Activated CD4-positive, alpha-beta T cell treated with anti-CD3 and anti-CD28 coated beads for 36 hours (primary cell): ENCODE data around the gene RAD52. TPM values are rescaled to one million over a fixed set of nuclear protein-coding genes. Genes with fewer than 3 reads are reported as not detected.

ENCODE experiments used
- ATAC-seq: fragments of 200-7000 bp; cut with Tn5 transposase; one replicate; pipeline ENCODE4 v1.10.0; 2021; ENCODE audit warnings: mild to moderate bottlenecking, moderate library complexity
- CTCF ChIA-PET: fragments of 350-600 bp; sonication (Branson Sonifier 250); formaldehyde crosslinking; loops from one replicate; lab custom pipeline; 2021; ENCODE audit warnings: antibody characterized with exemption; lab: Charles Lee
- POLR2A ChIA-PET: fragments of 350-600 bp; sonication (Branson Sonifier 250); formaldehyde crosslinking; loops from one replicate; lab custom pipeline; 2021; ENCODE audit warnings: antibody characterized with exemption, inconsistent platforms; lab: Charles Lee
- DNase-seq: peaks from one replicate; pipeline ENCODE4 v3.0.0-alpha.2; 2020
- H3K27ac Mint-ChIP-seq: one replicate; pipeline ENCODE4 v1.8.0; 2021; ENCODE audit warnings: mixed read lengths
- H3K27me3 Mint-ChIP-seq: one replicate; pipeline ENCODE4 v1.8.0; 2021; ENCODE audit warnings: mixed read lengths
- H3K36me3 Mint-ChIP-seq: one replicate; pipeline ENCODE4 v1.8.0; 2021; ENCODE audit warnings: low read depth, mixed read lengths
- H3K4me1 Mint-ChIP-seq: one replicate; pipeline ENCODE4 v1.8.0; 2021; ENCODE audit warnings: mixed read lengths
- H3K4me3 Mint-ChIP-seq: one replicate; pipeline ENCODE4 v1.8.0; 2021; ENCODE audit warnings: mild to moderate bottlenecking, moderate library complexity, mixed read lengths
- H3K9me3 Mint-ChIP-seq: one replicate; pipeline ENCODE4 v1.8.0; 2021; ENCODE audit warnings: low read depth, mixed read lengths
- intact Hi-C, 2 experiments: fragments of 100-400 bp; cut with DNase I in 1 of 2; cut with micrococcal nuclease in 1 of 2; formaldehyde crosslinking; loops; one replicate each; pipeline versions ENCODE4 v1.14.2 to v1.15.1; 2022 to 2024; cut with DNase I, micrococcal nuclease
- total RNA-seq, 2 experiments: library from RNA; stranded (reverse); gene quantifications; one replicate each; pipeline ENCODE4 v1.2.3, GENCODE V29; 2021

The RAD52 gene
- total RNA-seq, 2 experiments from 2014 or later, result 16.0 to 17.4 TPM

DNA sequence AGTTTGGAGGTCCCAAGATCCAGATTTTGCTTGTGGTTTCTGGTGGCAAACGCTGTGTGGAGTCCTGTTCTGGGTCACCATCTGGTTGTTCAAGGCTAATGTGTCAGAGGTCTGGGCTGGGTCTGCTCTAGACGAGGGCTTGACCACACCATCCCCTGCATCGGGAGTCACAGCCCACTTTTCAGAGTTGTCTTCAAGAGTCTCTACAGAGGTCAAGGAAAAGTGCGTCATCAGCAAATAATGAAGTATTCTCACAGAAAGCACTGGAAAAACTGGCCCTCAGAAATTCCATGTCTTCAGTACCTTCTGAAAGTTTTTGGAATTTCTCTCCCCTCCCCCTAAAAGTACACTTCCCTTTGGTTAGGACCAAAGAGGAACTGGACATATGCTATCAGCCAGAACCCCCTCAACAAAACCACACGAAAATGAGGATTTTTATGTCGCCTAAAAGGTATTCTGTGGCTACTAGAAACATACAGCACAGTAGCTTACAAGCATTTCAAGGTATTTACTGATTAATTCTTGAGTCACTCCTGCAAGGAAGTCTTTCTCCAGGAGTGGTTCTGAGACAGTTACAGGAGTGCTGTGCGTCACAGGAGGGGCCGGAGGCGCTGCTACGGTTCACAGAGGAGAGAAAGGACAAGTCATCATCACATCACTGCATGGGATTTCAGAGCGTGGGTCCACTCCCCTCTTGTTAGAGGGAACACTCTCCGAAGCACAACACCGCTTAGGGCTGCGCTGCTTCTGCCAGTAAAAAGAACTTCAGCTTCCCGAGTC is 35.4 kb downstream of the RAD52 start:
- POLR2A ChIA-PET, result interaction anchor here (0.6 kb wide), 1 partner anchor 27 kb away, joined by 3 read pairs; no protein-coding TSS in a partner anchor
- intact Hi-C loops, result no loop called here
- H3K36me3 Mint-ChIP-seq, result peaks cover 64% of the 10 kb centered on the region
- no peaks in the 10 kb centered on the region for H3K27me3 Mint-ChIP-seq
- peaks cover 13% of the 10 kb centered on the region for H3K4me1 Mint-ChIP-seq
- no peaks in the 10 kb centered on the region for H3K9me3 Mint-ChIP-seq
- H3K4me3 Mint-ChIP-seq, result no peak overlapping the region
- H3K27ac Mint-ChIP-seq, result peak overlapping the region; percentile 65
- ATAC-seq, result no peak
- CTCF ChIA-PET, result interaction anchor here (0.6 to 1.2 kb wide), 3 partner anchors 37 to 163 kb away, joined by 3 read pairs; no protein-coding TSS in a partner anchor
- no peak for DNase-seq

DNA sequence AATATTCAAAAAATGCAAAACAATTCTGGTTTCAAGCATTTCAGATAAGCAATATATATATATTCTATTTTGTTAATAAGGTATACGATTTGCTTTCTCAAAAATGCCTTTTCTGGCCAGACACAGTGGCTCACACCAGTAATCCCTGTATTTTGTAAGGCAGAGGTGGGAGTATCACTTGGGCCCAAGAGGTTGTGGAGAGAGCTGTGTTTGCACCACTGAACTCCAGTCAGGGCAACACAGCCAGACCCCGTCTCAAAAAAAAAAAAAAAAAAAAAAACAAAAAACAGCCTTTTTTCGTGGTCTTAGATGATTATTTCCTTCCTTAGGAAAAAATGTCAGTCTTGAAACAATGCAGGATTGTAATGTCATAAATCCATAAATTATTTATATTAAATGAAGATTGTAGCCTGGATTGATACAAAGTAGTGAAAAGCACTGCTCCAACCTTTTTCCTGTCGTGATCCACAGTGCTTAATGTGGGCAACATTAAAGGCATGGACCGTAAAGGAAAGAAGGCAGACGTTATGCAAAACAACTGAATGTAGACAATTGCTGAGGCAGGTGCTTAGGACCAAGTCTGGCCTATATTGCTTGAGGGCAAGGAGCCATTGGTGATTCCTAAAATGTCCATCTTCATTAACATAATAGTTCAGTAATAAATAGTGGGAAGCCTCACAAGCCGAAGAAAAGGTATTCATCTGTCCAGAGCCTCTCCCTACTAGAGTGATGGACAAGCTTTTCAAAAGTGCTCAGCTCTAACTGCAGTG is 36.8 kb downstream of the RAD52 start:
- intact Hi-C loops, result no loop called here
- no peak for ATAC-seq
- Mint-ChIP-seq H3K27ac (no peak overlapping the region), H3K9me3 (no peaks in the 10 kb centered on the region), H3K36me3 (peaks cover 61% of the 10 kb centered on the region), H3K4me1 (peaks cover 13% of the 10 kb centered on the region), H3K27me3 (no peaks in the 10 kb centered on the region), H3K4me3 (no peak overlapping the region)
- ChIA-PET CTCF (no interaction called here), POLR2A (no interaction called here)
- no peak for DNase-seq

DNA sequence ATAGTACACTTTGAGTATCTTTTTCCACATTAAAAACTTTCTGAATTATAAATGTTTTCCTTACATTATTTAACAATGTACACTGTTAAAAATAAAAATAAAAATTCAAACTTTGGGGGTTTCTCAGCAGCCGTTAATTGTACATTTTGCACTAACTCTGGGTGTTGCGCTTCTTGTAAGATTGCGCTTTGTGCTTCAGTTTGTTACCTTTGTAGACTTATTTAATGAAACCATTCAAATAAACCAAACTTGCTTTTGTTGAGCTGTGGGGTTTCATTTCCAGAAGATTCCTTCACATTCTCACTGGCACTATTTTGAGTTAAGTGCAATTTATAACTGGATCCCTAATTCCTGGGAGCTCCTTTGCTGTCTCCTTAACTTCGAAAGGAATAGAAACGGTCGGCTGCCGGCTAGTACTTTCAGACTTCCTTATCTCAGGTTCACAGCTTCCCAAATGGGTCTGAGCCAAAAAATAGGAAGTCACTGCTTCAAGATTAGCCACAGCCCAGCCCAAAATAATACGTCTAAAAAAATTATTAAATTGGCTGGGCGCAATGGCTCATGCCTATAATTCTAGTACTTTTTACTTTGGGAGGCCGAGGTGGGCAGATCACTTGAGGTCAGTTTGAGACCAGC is 38.2 kb downstream of the RAD52 start:
- ChIA-PET POLR2A (no interaction called here), CTCF (interaction anchor here (0.6 to 0.8 kb wide), 3 partner anchors 17 to 172 kb away, joined by 3 to 5 read pairs (median 3); no protein-coding TSS in a partner anchor)
- Mint-ChIP-seq H3K4me1 (peaks cover 14% of the 10 kb centered on the region), H3K4me3 (no peak overlapping the region), H3K27ac (no peak overlapping the region), H3K27me3 (no peaks in the 10 kb centered on the region), H3K9me3 (no peaks in the 10 kb centered on the region), H3K36me3 (peaks cover 61% of the 10 kb centered on the region)
- DNase-seq (no peak), ATAC-seq (no peak)
- intact Hi-C loops, result no loop called here

DNA sequence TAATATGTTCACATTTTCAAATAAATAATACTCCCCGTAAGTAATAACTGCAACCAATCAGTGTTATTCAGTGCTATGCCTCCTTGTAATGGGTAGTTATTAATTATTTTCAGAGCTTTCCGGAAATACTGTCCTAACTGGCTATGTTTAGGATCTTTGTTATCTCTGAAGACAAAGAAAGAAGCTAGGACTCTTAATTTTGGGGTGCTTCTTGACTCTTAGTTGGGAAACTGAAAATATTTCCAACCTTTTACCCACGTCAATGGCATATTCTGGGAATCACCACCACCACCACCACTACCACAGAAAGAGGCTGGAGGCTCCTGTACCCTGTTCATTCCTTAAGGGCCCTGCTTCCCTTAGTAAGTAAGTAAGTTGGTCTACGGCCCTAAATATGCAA is 39.1 kb downstream of the RAD52 start:
- H3K27ac Mint-ChIP-seq, result no peak overlapping the region
- H3K9me3 Mint-ChIP-seq, result no peaks in the 10 kb centered on the region
- no peak overlapping the region for H3K4me3 Mint-ChIP-seq

DNA sequence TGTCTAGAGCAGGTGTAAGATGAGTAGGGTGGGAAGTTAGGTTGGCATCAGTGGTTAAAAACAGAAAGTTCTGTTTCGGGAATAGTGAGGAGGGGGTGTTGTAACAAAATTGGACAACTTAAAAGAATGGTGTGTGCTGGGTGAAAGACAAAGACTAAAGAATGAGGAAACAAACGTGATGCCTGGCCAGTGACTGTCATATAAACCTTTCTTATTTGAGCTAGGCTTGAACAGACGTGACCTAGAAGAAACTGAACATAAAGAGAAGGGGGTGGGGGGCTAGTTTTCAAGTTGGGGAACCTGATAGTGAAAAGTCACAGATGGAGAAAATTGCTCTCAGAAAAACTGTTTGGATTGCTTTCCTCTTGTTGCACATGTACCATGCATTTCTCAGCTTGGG is 39.6 kb downstream of the RAD52 start:
- H3K9me3 Mint-ChIP-seq, result no peaks in the 10 kb centered on the region
- H3K27me3 Mint-ChIP-seq, result no peaks in the 10 kb centered on the region
- ChIA-PET CTCF (interaction anchor here (0.7 to 1.3 kb wide), 2 partner anchors 18 to 94 kb away, joined by 3 to 5 read pairs; no protein-coding TSS in a partner anchor), POLR2A (interaction anchor here (0.6 to 0.7 kb wide), 2 partner anchors 37 to 275 kb away, joined by 3 to 11 read pairs; no protein-coding TSS in a partner anchor)
- intact Hi-C loops, result no loop called here
- H3K4me1 Mint-ChIP-seq, result peaks cover 20% of the 10 kb centered on the region
- DNase-seq (no peak), ATAC-seq (no peak)
- H3K27ac Mint-ChIP-seq, result peak overlapping the region; percentile 25
- peaks cover 61% of the 10 kb centered on the region for H3K36me3 Mint-ChIP-seq
- no peak overlapping the region for H3K4me3 Mint-ChIP-seq

More for the DNA sequence above, 39.1 kb downstream of the RAD52 start:
- intact Hi-C loops, result no loop called here
- POLR2A ChIA-PET, result no interaction called here
- CTCF ChIA-PET, result interaction anchor here (0.8 to 1.3 kb wide), 3 partner anchors 39 to 173 kb away, joined by 3 to 5 read pairs (median 4); partner anchors contain the start of gene RAD52
- ATAC-seq (no peak), DNase-seq (no peak)
- H3K4me1 Mint-ChIP-seq, result peaks cover 20% of the 10 kb centered on the region
- H3K36me3 Mint-ChIP-seq, result peaks cover 64% of the 10 kb centered on the region
- H3K27me3 Mint-ChIP-seq, result no peaks in the 10 kb centered on the region

DNA sequence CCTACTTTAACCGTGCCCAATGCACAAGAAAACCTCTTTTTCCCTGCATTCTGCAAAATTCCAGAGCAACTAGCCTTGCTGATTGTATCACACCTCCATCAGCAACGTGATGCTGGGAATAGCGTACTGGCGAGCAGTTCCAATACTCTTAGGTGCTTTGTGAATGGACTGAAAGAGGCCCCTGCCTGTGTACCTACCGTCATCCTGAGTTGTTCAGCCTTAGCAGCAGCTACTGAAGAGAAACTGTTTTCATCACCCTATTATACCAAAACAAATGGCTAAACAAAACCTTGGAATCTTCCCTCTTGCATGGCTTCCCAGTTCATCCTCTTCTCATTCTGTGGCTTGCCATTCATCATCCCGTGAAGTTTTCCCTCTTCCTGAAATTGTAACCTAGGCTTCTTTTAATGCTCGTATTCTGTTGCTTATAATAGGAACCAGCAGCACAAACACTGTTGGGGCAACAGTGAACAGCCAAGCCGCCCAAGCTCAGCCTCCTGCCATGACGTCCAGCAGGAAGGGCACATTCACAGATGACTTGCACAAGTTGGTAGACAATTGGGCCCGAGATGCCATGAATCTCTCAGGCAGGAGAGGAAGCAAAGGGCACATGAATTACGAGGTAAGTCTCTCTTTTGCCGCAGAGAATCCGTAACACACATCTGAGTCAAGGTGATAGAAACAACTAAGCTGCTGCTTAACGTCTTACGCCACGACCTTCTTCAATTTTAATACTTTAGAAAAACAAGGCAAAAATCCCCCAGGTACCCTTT is 41.9 kb downstream of the RAD52 start:
- Mint-ChIP-seq H3K27ac (peak overlapping the region; percentile 42), H3K27me3 (no peaks in the 10 kb centered on the region), H3K9me3 (no peaks in the 10 kb centered on the region), H3K4me1 (peaks cover 34% of the 10 kb centered on the region), H3K36me3 (peaks cover 62% of the 10 kb centered on the region), H3K4me3 (no peak overlapping the region)
- POLR2A ChIA-PET, result no interaction called here
- intact Hi-C loops, result no loop called here
- ATAC-seq (no peak), DNase-seq (no peak)
- CTCF ChIA-PET, result interaction anchor here (0.7 kb wide), 1 partner anchor 333 kb away, joined by 6 read pairs; no protein-coding TSS in a partner anchor

DNA sequence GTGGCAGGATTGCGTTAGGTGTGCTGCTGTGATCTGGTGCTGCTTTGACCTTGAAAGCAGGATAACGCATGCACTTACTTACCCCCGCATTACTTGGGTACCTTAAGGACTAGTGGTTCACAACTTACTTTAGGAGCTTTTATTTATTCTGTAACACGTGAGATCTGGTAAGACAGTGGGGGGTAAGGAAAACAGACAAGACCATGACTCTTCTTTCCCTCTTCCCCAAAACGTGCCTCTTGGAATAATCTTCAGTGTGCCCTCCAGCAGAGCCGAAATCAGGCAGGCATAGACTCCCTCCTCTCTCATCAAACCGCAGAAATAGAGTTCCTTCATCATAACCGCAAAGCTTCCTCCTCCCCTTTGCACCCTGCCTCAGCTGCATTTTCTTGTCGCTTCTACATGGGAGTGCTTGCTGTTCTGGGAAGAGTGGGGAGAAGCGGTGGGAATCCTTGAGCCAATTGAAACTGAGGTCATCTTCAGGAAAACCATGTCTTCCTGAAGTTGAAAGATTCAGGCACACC is 43.4 kb downstream of the RAD52 start:
- Mint-ChIP-seq H3K4me1 (peaks cover 39% of the 10 kb centered on the region), H3K36me3 (peaks cover 67% of the 10 kb centered on the region), H3K9me3 (no peaks in the 10 kb centered on the region), H3K4me3 (no peak overlapping the region), H3K27me3 (no peaks in the 10 kb centered on the region), H3K27ac (peak overlapping the region; percentile 59)
- ChIA-PET POLR2A (interaction anchor here (0.6 to 0.7 kb wide), 2 partner anchors 9 to 11 kb away, joined by 3 to 4 read pairs; no protein-coding TSS in a partner anchor), CTCF (interaction anchor here (0.6 to 1.4 kb wide), 3 partner anchors 43 to 331 kb away, joined by 3 to 4 read pairs (median 3); partner anchors contain the start of gene RAD52)
- DNase-seq (no peak), ATAC-seq (no peak)
- intact Hi-C loops, result no loop called here

DNA sequence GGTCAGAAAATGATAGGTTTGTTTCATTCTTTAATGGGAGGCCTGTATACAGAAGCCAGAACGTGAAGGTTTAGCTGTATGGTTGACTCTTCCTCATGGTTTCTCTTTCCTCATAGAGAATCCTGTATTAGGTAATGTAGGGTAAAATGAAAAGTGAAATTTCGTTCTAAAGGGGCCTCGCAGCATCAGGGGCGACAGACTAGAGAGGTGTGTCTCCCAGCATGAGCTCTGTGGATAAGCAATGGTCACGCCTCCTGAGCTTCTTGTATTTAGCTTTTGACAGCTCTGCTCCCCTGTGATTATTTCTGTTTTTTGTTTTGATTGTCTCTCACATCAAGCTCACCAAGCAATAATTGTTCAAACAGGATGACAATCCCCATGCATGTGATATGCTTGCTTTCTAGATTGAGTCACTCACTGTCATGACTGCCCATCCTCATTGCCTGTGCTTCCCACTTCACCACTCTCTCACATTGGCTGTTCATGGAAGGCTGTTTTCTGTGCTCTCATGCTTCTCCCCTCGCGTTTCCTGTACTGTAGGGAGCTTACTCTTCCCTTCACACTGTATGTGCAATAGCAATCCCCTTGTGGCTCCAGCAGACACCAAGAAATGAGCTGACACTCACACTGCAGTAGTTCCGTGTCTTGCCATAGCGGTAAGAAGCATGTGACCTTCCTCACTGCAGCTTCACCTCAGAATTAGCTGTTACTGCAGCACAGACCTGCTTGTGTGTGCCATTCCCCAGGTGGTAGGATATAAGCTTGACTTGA is 44.0 kb downstream of the RAD52 start:
- H3K36me3 Mint-ChIP-seq, result peaks cover 70% of the 10 kb centered on the region
- H3K27ac Mint-ChIP-seq, result peak overlapping the region; percentile 59
- no peaks in the 10 kb centered on the region for H3K9me3 Mint-ChIP-seq
- peaks cover 39% of the 10 kb centered on the region for H3K4me1 Mint-ChIP-seq
- no peaks in the 10 kb centered on the region for H3K27me3 Mint-ChIP-seq
- peak; percentile 71 for ATAC-seq
- POLR2A ChIA-PET, result interaction anchor here (0.6 to 0.9 kb wide), 3 partner anchors 9 to 11 kb away, joined by 3 to 4 read pairs (median 3); no protein-coding TSS in a partner anchor
- CTCF ChIA-PET, result interaction anchor here (0.6 to 1.4 kb wide), 5 partner anchors 44 to 330 kb away, joined by 3 to 4 read pairs (median 3); partner anchors contain the start of gene RAD52
- intact Hi-C loops, result loop anchor here in 1 of 2 experiments (2.0 kb wide), 1 partner anchor 43 kb away; the partner anchor contains the start of gene RAD52
- no peak overlapping the region for H3K4me3 Mint-ChIP-seq
- DNase-seq, result peak; percentile 10

DNA sequence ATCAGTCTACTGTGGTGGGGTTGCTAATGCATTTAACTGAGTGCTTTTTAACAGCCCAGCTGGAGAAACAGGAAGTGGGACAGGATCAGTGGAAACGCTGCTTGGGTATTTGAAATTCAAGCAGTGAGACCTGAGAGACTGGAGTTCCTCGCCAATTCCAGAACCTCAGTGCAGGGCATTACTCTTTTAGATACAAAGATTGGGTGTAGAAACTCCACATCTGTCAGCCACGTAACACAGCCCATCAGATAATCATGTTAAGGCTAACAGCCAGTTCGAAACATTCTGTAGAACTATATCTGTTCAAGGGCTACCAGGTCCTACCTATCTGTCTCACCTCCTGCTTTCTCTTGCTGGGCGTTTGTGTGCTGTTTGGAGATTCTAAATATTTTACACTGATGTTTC is 45.5 kb downstream of the RAD52 start:
- H3K27me3 Mint-ChIP-seq, result no peaks in the 10 kb centered on the region
- H3K36me3 Mint-ChIP-seq, result peaks cover 69% of the 10 kb centered on the region
- ChIA-PET CTCF (interaction anchor here (1.1 kb wide), 1 partner anchor 189 kb away, joined by 4 read pairs; no protein-coding TSS in a partner anchor), POLR2A (no interaction called here)
- intact Hi-C loops, result loop anchor here in 1 of 2 experiments (2.0 kb wide), 1 partner anchor 45 kb away; the partner anchor contains the start of gene RAD52
- DNase-seq (no peak), ATAC-seq (no peak)
- no peaks in the 10 kb centered on the region for H3K9me3 Mint-ChIP-seq
- peak overlapping the region; percentile 59 for H3K27ac Mint-ChIP-seq
- no peak overlapping the region for H3K4me3 Mint-ChIP-seq
- peaks cover 39% of the 10 kb centered on the region for H3K4me1 Mint-ChIP-seq
